GM12875 (cell line): ENCODE data around the gene SMOC1.

Experiments used
- H3K4me3 ChIP-seq: one replicate; pipeline ENCODE4 v1.5.1; 2011; ENCODE audit warnings: low read depth, low read length, control low read depth
- CTCF ChIP-seq: IDR thresholded peaks from 2 replicates; pipeline ENCODE4 v1.5.1; 2011; ENCODE audit warnings: low read depth, mild to moderate bottlenecking, control low read depth, inconsistent platforms, low read length, moderate library complexity, borderline replicate concordance; ENCODE audit not compliant: insufficient read depth

Gene SMOC1

GRCh38 chr14:69845050-69845581 lies 34.1 kb upstream of the SMOC1 start:
- no peak for TF ChIP-seq CTCF
- no peak overlapping the region for H3K4me3 ChIP-seq

GRCh38 chr14:69845787-69846186 lies 33.4 kb upstream of the SMOC1 start:
- no peak for TF ChIP-seq CTCF
- H3K4me3 ChIP-seq: no peak overlapping the region

GRCh38 chr14:69848156-69848555 lies 31.1 kb upstream of the SMOC1 start:
- TF ChIP-seq CTCF: no peak
- no peak overlapping the region for H3K4me3 ChIP-seq

GRCh38 chr14:69848903-69849391 lies 30.3 kb upstream of the SMOC1 start:
- no peak overlapping the region for H3K4me3 ChIP-seq
- no peak for TF ChIP-seq CTCF

GRCh38 chr14:69850086-69850735 lies 29.0 kb upstream of the SMOC1 start:
- no peak overlapping the region for H3K4me3 ChIP-seq
- TF ChIP-seq CTCF: no peak

GRCh38 chr14:69850736-69851112 lies 28.5 kb upstream of the SMOC1 start:
- no peak overlapping the region for H3K4me3 ChIP-seq
- no peak for TF ChIP-seq CTCF
